Neutrophil (primary cell): ENCODE measurements around the gene GADD45A.

Experiments
- H3K27ac ChIP-seq: fragments of 200-600 bp; sonication (generic); 2 replicates; pipeline ENCODE4 v1.5.1; 2016; ENCODE audit warnings: mild to moderate bottlenecking, moderate library complexity
- H3K27me3 ChIP-seq: fragments of 200-600 bp; sonication (generic); 2 replicates; pipeline ENCODE4 v1.6.0; 2016; ENCODE audit warnings: mild to moderate bottlenecking
- H3K36me3 ChIP-seq: fragments of 200-600 bp; sonication (generic); 2 replicates; pipeline ENCODE4 v1.5.1; 2017
- H3K4me1 ChIP-seq, 2 experiments: fragments of 200-600 bp in 1 of 2; sonication (generic) in 1 of 2; 1 replicate in 1 of 2; 2 replicates in 1 of 2; pipeline versions ENCODE4 v1.5.1 to v1.6.1; 2013 to 2016; ENCODE audit warnings: low read depth in 1 of 2, low read length in 1 of 2, mild to moderate bottlenecking in 1 of 2, moderate library complexity in 1 of 2; ENCODE audit not compliant: control insufficient read depth in 1 of 2, insufficient read depth in 1 of 2
- H3K4me3 ChIP-seq, 2 experiments: fragments of 200-600 bp in 1 of 2; sonication (generic) in 1 of 2; 1 replicate in 1 of 2; 2 replicates in 1 of 2; pipeline ENCODE4 v1.5.1; 2013 to 2016; ENCODE audit warnings: low read depth in 1 of 2, low read length in 1 of 2, mild to moderate bottlenecking in 1 of 2, moderate library complexity in 1 of 2
- H3K9me3 ChIP-seq: fragments of 200-600 bp; sonication (generic); 2 replicates; pipeline ENCODE4 v1.5.1; 2016
- TF ChIP-seq, protein P1 (sequence below): fragments of 200-600 bp; sonication (generic); IDR thresholded peaks from 2 replicates; pipeline ENCODE4 v1.5.1; 2016; ENCODE audit warnings: antibody characterized with exemption

GADD45A gene

DNA sequence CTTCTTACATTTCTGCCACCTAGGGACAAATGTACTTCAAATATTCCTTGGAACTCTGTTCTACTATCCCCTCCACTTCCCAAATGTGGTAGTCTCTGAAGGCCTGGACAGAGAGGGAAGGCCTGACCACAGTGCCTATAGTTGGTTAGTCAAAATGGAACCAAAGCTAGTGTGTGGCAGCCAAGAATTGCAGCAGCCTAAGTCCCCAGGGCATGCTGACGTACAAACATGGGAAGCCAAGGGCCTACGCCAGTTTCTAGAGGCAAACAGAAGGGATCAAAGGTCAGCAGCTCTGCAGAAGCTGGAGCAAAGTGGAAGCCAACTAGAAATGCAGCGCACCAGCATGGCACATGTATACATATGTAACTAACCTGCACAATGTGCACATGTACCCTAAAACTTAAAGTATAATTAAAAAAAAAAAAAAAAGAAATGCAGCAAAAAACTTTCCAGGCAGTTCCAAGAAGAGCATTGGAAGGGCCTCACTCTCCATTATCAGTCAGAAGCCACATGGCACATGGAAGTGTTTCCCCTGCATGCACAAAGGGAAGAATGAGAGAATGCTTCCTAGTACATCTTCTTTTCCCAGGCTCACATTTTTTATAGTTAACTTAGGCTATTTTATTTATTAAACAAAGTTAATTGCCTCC, 39.4 kb upstream of the GADD45A start:
- peaks cover 0 to 5% of the 10 kb centered on the region in 2 experiments for H3K4me1 ChIP-seq
- no peaks in the 10 kb centered on the region for H3K36me3 ChIP-seq
- TF ChIP-seq, protein P1, sequence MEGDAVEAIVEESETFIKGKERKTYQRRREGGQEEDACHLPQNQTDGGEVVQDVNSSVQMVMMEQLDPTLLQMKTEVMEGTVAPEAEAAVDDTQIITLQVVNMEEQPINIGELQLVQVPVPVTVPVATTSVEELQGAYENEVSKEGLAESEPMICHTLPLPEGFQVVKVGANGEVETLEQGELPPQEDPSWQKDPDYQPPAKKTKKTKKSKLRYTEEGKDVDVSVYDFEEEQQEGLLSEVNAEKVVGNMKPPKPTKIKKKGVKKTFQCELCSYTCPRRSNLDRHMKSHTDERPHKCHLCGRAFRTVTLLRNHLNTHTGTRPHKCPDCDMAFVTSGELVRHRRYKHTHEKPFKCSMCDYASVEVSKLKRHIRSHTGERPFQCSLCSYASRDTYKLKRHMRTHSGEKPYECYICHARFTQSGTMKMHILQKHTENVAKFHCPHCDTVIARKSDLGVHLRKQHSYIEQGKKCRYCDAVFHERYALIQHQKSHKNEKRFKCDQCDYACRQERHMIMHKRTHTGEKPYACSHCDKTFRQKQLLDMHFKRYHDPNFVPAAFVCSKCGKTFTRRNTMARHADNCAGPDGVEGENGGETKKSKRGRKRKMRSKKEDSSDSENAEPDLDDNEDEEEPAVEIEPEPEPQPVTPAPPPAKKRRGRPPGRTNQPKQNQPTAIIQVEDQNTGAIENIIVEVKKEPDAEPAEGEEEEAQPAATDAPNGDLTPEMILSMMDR, result no peak
- no peaks in the 10 kb centered on the region for H3K9me3 ChIP-seq
- no peak overlapping the region for H3K4me3 ChIP-seq
- H3K27me3 ChIP-seq, result no peaks in the 10 kb centered on the region
- H3K27ac ChIP-seq, result no peak overlapping the region

DNA sequence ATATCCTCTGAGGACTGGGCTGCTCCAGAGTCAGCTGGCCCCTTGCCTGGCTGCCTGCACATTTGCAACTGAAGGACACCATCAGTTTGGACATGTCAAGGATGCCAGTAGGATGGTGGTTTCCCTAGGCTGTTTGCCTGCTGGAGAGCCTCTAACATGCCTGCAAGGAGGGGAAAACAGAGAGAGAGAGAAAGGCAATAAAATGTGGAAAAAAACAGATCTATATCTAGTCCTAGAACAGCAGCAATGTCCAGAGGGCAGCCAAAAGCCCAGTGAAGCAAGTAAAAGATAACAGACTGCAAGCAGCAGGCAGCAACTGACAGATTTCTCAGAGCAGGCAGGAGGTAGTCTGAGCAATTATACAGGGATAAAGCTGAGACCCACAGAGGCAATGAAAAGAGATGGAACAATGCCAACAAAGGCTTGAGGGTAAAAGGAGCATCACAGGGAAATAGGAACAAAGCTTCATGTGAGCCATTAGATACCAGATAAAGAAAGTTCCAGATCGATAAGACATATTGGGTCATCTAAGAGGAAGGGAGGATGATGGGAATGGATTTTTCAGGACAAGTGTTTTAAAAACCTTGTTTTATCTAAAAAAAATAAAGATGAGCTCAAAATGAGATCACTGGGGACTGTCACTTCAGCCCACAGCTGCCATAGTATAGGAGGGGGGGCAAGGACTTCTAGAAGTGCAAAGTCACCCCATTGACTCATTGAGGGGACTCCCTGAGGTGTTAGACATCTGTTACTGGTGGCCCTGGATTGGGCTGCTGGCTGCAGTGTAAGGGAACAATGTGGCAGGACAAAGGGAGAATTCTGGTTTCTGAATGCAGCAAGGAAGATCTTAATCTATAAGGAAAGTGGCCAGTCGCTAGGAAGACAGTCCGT, 38.6 kb upstream of the GADD45A start:
- peaks cover 0 to 5% of the 10 kb centered on the region in 2 experiments for H3K4me1 ChIP-seq
- no peak overlapping the region for H3K27ac ChIP-seq
- no peaks in the 10 kb centered on the region for H3K27me3 ChIP-seq
- no peaks in the 10 kb centered on the region for H3K36me3 ChIP-seq
- no peaks in the 10 kb centered on the region for H3K9me3 ChIP-seq
- TF ChIP-seq, protein P1, result no peak
- no peak overlapping the region for H3K4me3 ChIP-seq

DNA sequence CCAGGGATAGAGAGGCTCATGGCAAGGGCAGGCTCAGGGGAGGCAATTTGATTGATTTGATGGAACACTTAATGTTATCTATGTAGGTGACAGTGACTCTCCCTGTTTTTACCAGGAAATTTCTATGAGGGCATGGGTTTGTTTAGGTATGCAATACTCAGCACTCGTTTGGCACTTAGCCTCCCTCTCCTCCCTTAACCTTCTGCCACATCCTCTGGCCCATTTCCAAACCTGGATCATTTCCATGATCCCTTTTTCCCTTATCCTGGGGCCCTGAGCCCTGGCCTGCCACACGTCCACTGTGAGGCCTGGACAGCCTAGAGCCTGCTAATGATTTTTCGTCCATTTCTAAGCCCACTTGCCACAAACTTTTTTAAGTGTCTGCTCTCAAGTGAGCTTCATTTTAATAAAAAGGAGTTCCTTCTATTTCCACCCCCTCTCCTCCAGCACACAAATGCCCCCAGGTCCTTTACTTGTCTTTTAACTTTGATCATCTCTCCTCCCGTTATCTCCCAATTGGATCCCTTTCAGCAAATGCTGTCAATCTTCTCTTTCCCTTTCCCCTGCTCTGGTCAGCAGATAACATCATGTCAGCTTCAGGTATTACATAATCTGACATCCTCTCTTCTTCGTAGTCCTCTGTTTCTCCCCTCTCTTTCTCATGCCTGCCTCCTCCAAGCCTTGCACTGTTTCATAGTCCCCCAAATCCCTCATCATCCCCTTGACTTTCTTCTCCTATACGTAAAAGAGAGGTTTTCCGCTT, 37.8 kb upstream of the GADD45A start:
- Histone ChIP-seq H3K4me3 (no peak overlapping the region), H3K9me3 (no peaks in the 10 kb centered on the region), H3K27me3 (no peaks in the 10 kb centered on the region), H3K4me1 (peaks cover 0 to 5% of the 10 kb centered on the region in 2 experiments), H3K36me3 (no peaks in the 10 kb centered on the region), H3K27ac (no peak overlapping the region)
- TF ChIP-seq, protein P1, result no peak

DNA sequence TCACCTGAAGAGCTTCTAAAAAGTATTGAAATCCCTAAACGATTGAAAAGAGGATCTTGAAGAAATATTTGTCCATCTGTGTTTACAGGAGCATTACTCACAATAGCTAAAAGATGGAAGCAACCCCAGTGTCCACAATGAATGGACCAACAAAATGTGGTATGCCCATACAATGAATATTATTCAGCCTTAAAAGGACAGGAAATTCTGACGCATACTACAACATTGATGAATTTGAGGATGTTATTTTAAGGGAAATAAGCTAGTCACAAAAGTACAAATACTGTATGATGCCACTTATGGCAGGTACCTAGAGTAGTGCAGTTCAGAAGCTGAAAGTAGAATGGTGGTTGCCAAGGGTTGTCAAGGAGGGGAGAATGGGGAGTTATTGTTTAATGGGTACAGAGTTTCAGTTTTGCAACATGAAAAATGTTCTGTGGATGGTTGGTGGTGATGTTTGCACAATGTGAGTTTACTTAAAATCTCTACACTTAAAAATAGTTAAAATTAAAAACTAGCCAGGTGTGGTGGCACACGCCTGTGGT, 37.1 kb upstream of the GADD45A start:
- Histone ChIP-seq H3K27me3 (no peaks in the 10 kb centered on the region), H3K36me3 (no peaks in the 10 kb centered on the region), H3K9me3 (no peaks in the 10 kb centered on the region), H3K27ac (no peak overlapping the region), H3K4me3 (no peak overlapping the region), H3K4me1 (peaks cover 0 to 5% of the 10 kb centered on the region in 2 experiments)
- TF ChIP-seq, protein P1, result no peak

DNA sequence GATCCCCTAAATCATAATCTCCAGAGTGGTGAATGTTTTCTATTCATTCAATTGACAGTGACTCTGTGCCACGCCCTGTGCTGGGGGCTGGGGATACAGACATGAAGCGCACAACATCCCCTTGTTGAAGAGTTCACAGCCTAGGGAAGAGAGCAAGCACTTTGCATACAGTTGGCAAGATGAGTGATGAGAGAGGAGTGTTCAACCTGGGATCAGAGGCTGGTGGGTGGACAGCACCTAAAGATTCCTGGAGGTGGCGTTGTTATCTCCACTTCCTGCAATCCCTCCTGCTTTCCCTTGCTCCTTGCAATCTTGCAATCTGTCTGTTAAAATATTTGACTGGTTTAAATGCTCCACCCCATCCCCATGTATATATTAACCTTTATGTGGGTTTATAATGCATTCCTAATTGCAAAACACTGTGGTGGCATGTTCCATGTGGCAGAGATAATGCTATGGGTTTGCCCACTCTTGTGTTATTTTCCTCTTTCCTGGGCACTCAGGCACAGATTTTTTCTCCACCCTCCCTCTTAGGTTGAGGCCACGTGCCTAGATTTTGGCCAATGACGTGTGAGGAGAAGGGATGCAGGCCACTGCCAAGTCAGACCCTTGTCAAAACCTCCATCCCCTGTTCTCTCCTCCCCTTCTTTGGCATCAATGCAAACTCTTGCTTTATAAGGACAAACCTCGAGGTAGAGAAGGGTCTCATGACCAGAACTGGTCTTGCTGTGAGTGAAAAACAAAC, 36.2 kb upstream of the GADD45A start:
- Histone ChIP-seq H3K9me3 (no peaks in the 10 kb centered on the region), H3K36me3 (no peaks in the 10 kb centered on the region), H3K4me1 (peaks cover 0 to 5% of the 10 kb centered on the region in 2 experiments), H3K27ac (no peak overlapping the region), H3K4me3 (no peak overlapping the region), H3K27me3 (no peaks in the 10 kb centered on the region)
- TF ChIP-seq, protein P1, result no peak
